Endodermal cell (in vitro differentiated cells): ENCODE measurements around the gene GLS2. TPM values are rescaled to one million over a fixed set of nuclear protein-coding genes. Genes with fewer than 3 reads are reported as not detected.

Source experiments
- DNase-seq: peaks from one replicate; pipeline ENCODE4 v3.0.0-alpha.2; 2017
- H3K27ac ChIP-seq: 2 replicates; pipeline ENCODE4 v1.5.1; 2013; ENCODE audit warnings: mild to moderate bottlenecking, low read depth, low read length, moderate library complexity
- H3K27me3 ChIP-seq: 2 replicates; pipeline ENCODE4 v1.6.1; 2013; ENCODE audit warnings: mild to moderate bottlenecking, low read length, moderate library complexity; ENCODE audit not compliant: insufficient read depth, control insufficient read depth, poor library complexity, severe bottlenecking
- H3K36me3 ChIP-seq: 2 replicates; pipeline ENCODE4 v1.7.0; 2013; ENCODE audit warnings: mild to moderate bottlenecking, low read length, moderate library complexity; ENCODE audit not compliant: control insufficient read depth, insufficient read depth
- H3K4me1 ChIP-seq: one replicate; pipeline ENCODE4 v1.7.0; 2013; ENCODE audit warnings: low read length; ENCODE audit not compliant: control insufficient read depth, insufficient read depth
- H3K4me3 ChIP-seq: 2 replicates; pipeline ENCODE4 v1.5.1; 2013; ENCODE audit warnings: mild to moderate bottlenecking, low read length, moderate library complexity
- H3K9ac ChIP-seq: 2 replicates; pipeline ENCODE4 v1.6.1; 2013; ENCODE audit warnings: mild to moderate bottlenecking, low read length, moderate library complexity; ENCODE audit not compliant: poor library complexity, severe bottlenecking; ENCODE audit errors: extremely low read depth
- H3K9me3 ChIP-seq: 2 replicates; pipeline ENCODE4 v1.6.1; 2013; ENCODE audit warnings: mild to moderate bottlenecking, low read length, moderate library complexity; ENCODE audit not compliant: control insufficient read depth
- H3K27ac Mint-ChIP-seq: 2 replicates; pipeline ENCODE4 v1.8.0; 2020; ENCODE audit warnings: mixed read lengths
- H3K27me3 Mint-ChIP-seq: 2 replicates; pipeline ENCODE4 v1.8.0; 2021; ENCODE audit warnings: mild to moderate bottlenecking, mixed read lengths; ENCODE audit not compliant: insufficient read depth
- H3K36me3 Mint-ChIP-seq: 2 replicates; pipeline ENCODE4 v1.8.0; 2020; ENCODE audit warnings: low read depth, mixed read lengths
- H3K4me1 Mint-ChIP-seq: 2 replicates; pipeline ENCODE4 v1.8.0; 2020; ENCODE audit warnings: mixed read lengths
- H3K4me3 Mint-ChIP-seq: 2 replicates; pipeline ENCODE4 v1.8.0; 2020; ENCODE audit warnings: mild to moderate bottlenecking, moderate library complexity, mixed read lengths
- H3K9me3 Mint-ChIP-seq: 2 replicates; pipeline ENCODE4 v1.8.0; 2020; ENCODE audit warnings: mild to moderate bottlenecking, mixed read lengths
- CTCF ChIP-seq: fragments of 200-600 bp; sonication (generic); conservative IDR thresholded peaks from 2 replicates; pipeline ENCODE4 v1.5.0; 2021; ENCODE audit warnings: antibody characterized with exemption, mild to moderate bottlenecking
- WGBS, 2 experiments: methylation state at CpG; one replicate each; pipeline versions ENCODE4 v1.1.5 to v1.1.7; 2013; ENCODE audit warnings: missing lambda C conversion rate in 2 of 2, mixed read lengths in 1 of 2; ENCODE audit not compliant: insufficient coverage in 1 of 2, insufficient read length in 1 of 2; 5-methylcytosine and 5-hydroxymethylcytosine counted together
- total RNA-seq, 2 donors: library from RNA; stranded (reverse); fragmentation: NEBNext Ultra II Directional in 1 of 2; extraction: Animal tissue kit (Norgen Biotek cat#: 25700) in 1 of 2; gene quantifications; 2 replicates in 1 of 2; 3 replicates in 1 of 2; pipeline ENCODE4 v1.2.1, GENCODE V29; 2021

The GLS2 gene
- total RNA-seq, 2 donors from 2014 or later = 1.5 to 2.7 TPM

- Histone ChIP-seq H3K4me1 (no peaks in the 10 kb centered on the region), H3K36me3 (no peaks in the 10 kb centered on the region), H3K27ac (no peak overlapping the region), H3K27me3 (peaks cover 64% of the 10 kb centered on the region), H3K9ac (no peak overlapping the region), H3K9me3 (peaks cover 17% of the 10 kb centered on the region), H3K4me3 (no peak overlapping the region)
- no peak for TF ChIP-seq CTCF
- H3K27me3 Mint-ChIP-seq = peaks cover 70% of the 10 kb centered on the region
- no peaks in the 10 kb centered on the region for H3K36me3 Mint-ChIP-seq
- H3K27ac Mint-ChIP-seq = no peak overlapping the region
- no peak overlapping the region for H3K4me3 Mint-ChIP-seq
- no peak for DNase-seq
- no peaks in the 10 kb centered on the region for H3K4me1 Mint-ChIP-seq
- peaks cover 27% of the 10 kb centered on the region for H3K9me3 Mint-ChIP-seq
Observed at GRCh38 chr12:56490360-56490759, 2.4 kb upstream of the GLS2 start.

DNA sequence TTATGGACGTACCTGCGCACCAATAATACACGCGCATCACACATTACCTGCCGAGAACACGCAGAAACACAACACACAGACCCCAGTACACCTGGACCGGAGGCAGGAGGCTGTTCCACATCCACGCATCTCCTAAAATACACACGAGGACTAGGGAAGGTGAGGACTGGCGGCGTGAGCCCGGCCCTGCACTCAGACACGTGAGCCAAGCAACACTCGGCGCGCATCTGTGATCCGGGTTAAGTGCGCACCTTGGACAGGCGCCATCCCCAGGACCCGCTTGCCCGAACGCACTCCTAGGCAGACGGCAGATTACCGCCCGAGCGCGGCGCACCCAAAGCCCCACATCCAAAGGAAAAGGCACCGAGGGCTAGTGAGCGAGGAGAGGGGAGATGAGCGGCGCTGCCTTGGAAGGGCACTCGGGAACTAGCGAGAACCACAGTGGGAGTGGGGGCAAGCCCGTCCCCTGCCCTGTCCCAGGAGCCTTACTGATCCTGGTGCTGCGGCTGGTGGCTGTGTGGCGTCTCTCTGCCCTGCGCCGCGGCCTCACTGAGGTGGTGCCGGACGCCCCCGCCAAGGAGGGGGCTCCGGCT is 417 bp downstream of the GLS2 start:
- peak overlapping the region; percentile 65 for H3K4me3 Mint-ChIP-seq
- H3K27me3 Mint-ChIP-seq = peaks cover 68% of the 10 kb centered on the region
- WGBS, 2 experiments = 7 to 10% methylated on average over 25 to 44 of the region's 44 CpGs
- peak; percentile 90 for DNase-seq
- Histone ChIP-seq H3K36me3 (no peaks in the 10 kb centered on the region), H3K9me3 (peaks cover 7% of the 10 kb centered on the region), H3K9ac (no peak overlapping the region), H3K27me3 (peaks cover 66% of the 10 kb centered on the region), H3K4me1 (no peaks in the 10 kb centered on the region), H3K27ac (no peak overlapping the region), H3K4me3 (peak overlapping the region; percentile 78)
- peaks cover 12% of the 10 kb centered on the region for H3K9me3 Mint-ChIP-seq
- no peak for TF ChIP-seq CTCF
- no peaks in the 10 kb centered on the region for H3K36me3 Mint-ChIP-seq
- no peaks in the 10 kb centered on the region for H3K4me1 Mint-ChIP-seq
- H3K27ac Mint-ChIP-seq = peak overlapping the region; percentile 6

GRCh38 chr12:56486694-56487093 is 1.3 kb downstream of the GLS2 start:
- Mint-ChIP-seq H3K4me1 (no peaks in the 10 kb centered on the region), H3K27me3 (peaks cover 61% of the 10 kb centered on the region), H3K27ac (no peak overlapping the region), H3K36me3 (no peaks in the 10 kb centered on the region), H3K9me3 (peaks cover 10% of the 10 kb centered on the region), H3K4me3 (peak overlapping the region; percentile 65)
- DNase-seq = no peak
- Histone ChIP-seq H3K9me3 (peaks cover 5% of the 10 kb centered on the region), H3K27me3 (peaks cover 63% of the 10 kb centered on the region), H3K4me3 (no peak overlapping the region), H3K36me3 (no peaks in the 10 kb centered on the region), H3K9ac (no peak overlapping the region), H3K4me1 (no peaks in the 10 kb centered on the region), H3K27ac (no peak overlapping the region)
- 91 to 100% methylated on average over 4 to 11 of the region's 12 CpGs for WGBS, 2 experiments
- no peak for TF ChIP-seq CTCF
